HG02642 (cell line): ENCODE data around the gene OR10R2.
"Not testable (repeated sequence)": the region's sequence is repeated elsewhere in the genome, so short reads cannot be mapped to it uniquely, and the experiment has no call there.

Source experiments
- ATAC-seq: cut with Tn5 transposase; IDR thresholded peaks from one replicate; pipeline ENCODE4 v1.9.1; 2021; ENCODE audit warnings: mild to moderate bottlenecking; ENCODE audit not compliant: unreplicated experiment, poor library complexity

Gene OR10R2

DNA sequence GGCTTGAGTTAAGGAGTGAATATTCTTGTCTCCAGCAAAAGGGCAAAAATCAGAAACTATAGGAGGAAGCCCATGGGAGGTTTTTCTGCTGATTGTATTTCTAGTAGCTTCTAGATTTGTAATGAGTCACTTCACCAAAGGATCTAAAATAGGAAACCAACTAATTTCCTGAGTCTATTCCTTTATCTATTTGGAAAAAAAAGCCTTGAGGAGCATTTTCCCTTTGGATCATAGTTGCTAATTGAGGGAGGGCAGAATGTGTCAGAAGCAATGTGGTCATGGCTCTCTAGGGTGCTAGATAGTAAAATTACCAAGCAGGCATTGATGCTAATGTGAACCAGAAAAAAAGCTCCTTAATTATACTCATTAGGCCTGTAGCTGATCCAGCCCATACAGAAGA, at the start of gene OR10R2:
OR10R2 (plus strand) TSS at position 301 of the 400 bp plus-strand sequence. CDS start 106 bp downstream, outside the sequence.
- ATAC-seq: no peak

GRCh38 chr1:158425027-158425426, 47.0 kb upstream of the OR10R2 start:
- no peak for ATAC-seq

- ATAC-seq: no peak
Observed at GRCh38 chr1:158426137-158426536, 45.9 kb upstream of the OR10R2 start, which contains the start of gene OR10K2. Gene OR10K2, minus strand, starts transcription at chr1:158426237. Its CDS starts 5,371 bp downstream, at chr1:158420866.

GRCh38 chr1:158430163-158430562, 41.9 kb upstream of the OR10R2 start:
- ATAC-seq: not testable (repeated sequence)

GRCh38 chr1:158434741-158435140, 37.3 kb upstream of the OR10R2 start:
- no peak for ATAC-seq

DNA sequence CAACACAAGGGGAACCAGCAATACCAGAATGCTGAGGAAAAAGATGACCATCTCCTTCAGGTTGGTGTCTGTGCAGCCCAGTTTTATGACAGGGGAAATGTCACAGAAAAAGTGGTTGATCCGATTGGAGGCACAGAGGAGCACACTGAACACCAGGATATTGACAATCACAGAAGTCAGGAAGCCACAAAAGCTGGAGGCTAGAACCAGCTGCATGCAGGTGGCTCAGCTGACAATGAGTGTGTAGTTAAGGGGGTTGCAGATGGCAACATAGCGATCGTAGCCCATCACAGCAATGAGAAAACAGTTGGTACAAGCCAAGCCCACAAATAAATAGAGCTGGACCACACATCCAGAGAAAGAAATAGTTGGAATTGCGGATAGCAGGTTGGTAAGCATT, 26.6 kb upstream of the OR10R2 start:
- no peak for ATAC-seq

DNA sequence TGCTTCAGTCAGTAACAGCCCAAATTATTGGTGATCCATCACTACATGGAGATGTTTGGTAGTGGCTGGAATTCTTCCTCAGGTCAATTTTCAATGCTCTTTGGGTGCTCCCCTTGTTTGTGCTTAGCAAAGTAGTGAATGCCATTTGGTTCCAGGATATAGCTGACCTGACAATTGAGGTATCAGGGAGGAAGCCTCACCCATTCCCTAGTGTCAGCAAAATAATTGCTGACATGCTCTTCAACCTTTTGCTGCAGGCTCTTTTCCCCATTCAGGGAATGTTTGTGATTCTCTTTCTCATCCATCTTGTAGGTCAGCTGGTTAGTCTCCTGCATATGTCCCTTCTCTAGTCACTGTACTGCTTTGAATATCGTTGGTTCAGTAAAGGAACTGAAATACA, 17.5 kb upstream of the OR10R2 start:
- no peak for ATAC-seq

GRCh38 chr1:158457246-158457645, 14.8 kb upstream of the OR10R2 start:
- ATAC-seq: no peak

- ATAC-seq: no peak
Observed at GRCh38 chr1:158458263-158458662, 13.8 kb upstream of the OR10R2 start.

DNA sequence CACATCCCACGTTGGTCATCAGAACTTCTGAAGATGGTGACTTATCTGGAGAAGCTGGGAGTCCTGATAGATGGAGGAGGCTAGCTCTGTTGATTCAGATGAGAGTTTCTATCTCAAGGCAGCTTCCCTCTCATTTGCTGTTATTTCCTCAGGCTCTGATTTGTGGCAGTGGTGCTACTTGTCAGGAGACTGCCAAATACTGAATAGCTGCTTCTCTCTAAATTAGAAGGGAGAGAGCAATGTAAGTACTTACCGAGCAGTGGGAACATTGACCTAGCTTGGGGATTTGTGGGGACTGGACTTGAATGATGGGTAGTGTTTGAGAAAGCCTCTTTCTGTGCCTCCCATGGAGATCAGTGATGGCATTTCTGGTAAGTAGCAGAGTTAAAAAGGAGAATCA, 10.5 kb upstream of the OR10R2 start, which contains the start of gene OR10K1:
OR10K1 (plus strand) TSS at position 301 of the 400 bp plus-strand sequence. CDS start 3,728 bp downstream, outside the sequence.
- ATAC-seq: no peak

GRCh38 chr1:158485455-158485854, 13.4 kb downstream of the OR10R2 start:
- ATAC-seq: no peak

DNA sequence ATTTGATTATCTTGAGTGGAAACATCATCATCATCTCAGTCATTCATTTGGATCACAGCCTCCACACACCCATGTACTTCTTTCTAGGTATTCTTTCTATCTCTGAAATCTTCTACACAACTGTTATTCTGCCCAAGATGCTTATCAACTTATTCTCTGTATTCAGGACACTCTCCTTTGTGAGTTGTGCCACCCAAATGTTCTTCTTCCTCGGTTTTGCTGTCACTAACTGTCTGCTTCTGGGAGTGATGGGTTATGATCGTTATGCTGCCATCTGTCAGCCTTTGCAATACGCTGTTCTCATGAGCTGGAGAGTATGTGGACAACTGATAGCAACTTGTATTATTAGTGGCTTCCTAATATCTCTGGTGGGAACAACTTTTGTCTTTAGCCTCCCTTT, 19.3 kb downstream of the OR10R2 start:
- no peak for ATAC-seq

DNA sequence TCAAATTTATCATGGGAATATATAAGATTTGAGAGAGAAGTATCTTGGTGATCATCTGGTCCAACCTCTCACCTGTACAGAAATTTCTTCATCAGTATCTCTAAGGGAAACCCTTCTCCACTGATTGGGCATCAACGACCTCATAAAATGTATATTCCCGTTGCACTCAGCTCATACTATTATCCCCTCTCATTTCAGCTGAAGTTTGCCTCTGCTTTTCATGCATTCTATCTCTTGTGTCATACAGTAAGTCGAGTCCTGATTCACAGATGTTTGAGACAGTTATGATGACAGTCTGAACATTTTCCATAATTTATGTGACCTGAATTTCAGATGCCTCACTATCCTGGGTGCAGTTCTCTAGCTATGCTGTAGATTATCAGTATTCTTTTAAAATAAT, 21.0 kb downstream of the OR10R2 start:
- ATAC-seq: no peak

GRCh38 chr1:158494796-158495195, 22.8 kb downstream of the OR10R2 start:
- ATAC-seq: no peak

DNA sequence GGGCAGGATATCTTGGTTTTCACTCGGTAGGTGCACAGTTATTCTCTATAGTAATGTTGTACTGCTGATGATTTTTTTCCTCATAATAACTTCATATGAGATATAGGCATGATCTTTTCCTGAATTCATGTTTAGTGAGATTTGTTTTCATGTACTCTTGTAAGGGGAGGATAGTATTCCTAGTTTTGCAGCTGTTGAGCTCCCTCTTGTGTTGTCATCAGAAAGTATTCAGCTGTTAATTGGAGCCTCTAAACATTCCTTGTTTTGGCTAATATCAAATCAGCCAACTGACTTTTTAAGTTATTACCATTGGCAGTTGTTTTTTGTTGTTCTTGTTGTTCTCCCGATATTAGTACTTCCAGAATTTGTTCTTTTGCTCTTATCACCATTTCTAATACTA, 24.4 kb downstream of the OR10R2 start:
- ATAC-seq: no peak

DNA sequence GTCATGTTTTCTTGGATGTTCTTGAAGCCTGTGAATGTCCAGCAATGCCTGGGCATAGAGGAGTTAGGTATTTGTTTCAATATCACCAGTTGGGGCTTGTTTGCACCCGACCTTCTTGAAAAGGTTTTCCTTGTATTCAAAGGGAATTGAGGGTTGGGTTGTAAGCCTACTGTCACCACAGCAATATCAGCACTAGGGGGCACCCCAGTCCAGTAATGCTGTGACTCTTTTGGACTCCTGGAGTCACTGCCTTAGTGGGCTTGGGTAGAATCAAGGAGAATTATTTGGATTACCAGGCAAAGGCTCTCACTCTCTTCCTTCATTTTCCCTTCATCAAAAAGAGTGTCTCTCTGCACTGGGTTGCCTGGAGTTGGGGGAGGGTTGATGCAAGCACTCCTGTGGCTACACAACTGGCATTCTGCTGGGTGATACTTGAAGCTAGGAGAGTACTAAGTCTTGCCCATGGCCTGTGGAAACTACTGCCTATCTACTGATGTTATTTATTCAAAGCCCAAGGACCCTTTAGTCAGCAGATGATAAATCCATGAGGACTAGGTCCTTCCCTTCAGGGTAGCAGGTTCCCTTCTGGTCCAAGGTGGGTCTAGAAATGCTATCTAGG, 34.5 kb downstream of the OR10R2 start:
- ATAC-seq: no peak

DNA sequence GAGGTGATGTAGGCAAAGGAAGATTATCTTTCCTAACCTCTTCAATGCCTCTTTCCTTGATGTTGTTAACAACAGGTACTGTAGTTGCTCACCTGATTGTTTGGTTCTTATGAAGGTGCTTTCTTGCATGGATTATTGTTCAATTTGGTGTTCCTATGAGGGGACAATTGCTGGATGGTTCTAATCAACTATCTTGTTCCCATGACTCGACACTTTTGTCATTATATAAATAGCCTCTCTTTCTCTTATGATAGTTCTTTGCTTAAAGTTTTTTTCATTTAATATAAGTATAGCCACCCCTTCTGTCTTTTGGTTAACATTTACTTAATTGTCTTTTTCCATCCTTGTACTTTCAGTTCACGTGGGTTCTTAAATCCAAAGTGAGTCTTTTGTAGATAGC, 35.5 kb downstream of the OR10R2 start:
- no peak for ATAC-seq

GRCh38 chr1:158509471-158510156, 37.6 kb downstream of the OR10R2 start:
- ATAC-seq: no peak

GRCh38 chr1:158516966-158517365, 44.9 kb downstream of the OR10R2 start:
- ATAC-seq: no peak

GRCh38 chr1:158520021-158520420, 48.0 kb downstream of the OR10R2 start:
- ATAC-seq: no peak

DNA sequence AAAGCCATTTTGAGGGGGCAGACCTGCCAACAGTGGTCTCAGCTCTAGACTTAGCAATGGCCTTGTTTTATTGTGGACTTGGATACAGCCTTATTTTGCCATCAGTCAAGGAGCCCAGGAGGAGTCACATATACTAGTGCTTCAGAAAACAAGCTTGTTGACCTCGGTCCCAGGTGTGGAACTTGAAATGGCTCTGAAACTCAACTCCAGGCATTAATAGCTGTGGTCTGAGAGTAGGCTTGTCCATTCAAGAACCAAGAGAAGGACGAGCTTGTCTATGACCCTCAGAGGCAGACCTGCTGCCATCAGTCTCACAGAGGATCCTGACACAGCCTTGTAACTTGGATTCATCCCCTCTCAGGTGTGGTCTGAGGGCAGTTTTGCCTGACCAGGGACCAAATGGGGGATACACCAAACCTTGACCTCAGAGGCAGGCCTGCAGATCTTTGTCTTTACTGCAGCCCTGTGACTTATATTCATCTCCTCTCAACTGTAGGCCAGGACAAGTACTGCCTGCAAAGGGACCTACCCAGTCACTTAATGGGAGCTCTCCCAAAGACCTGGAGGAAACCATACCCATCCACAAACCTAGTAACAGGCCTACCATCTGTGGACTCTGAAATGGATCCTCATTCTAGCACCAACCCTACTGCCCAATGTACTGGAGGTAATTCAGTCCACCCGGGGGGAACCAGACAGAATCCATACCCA, 49.1 kb downstream of the OR10R2 start:
- no peak for ATAC-seq
